SH-SY5Y (cell line): ENCODE results near the gene ETV6.

Experiments
- GATA2 ChIP-seq: IDR thresholded peaks from 2 replicates; pipeline ENCODE4 v1.6.1; 2011; ENCODE audit warnings: mild to moderate bottlenecking, low read depth, low read length
- GATA3 ChIP-seq: IDR thresholded peaks from 2 replicates; pipeline ENCODE4 v1.6.1; 2011; ENCODE audit warnings: low read depth, mild to moderate bottlenecking, low read length, moderate library complexity

DNA sequence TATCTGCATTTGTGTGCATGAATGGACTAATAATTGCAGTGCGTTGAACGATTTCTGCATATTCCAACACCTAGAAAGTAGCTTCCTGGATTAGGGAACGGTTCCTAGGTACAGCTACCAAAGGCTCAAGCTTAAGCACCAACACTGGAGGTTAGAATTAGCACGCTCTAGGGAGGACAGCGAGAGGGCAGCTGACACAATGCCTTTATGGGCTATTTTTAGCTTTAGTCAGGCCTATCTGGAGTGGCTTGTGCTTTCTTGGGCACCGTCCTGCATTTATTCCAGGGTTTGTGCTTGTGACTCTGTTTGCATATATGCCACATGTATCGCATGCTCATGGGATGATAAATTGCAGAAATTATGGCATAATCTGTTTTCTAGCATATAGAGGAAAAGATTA lies 13.7 kb downstream of the ETV6 start:
- TF ChIP-seq GATA2 (no peak), GATA3 (no peak)
